NCI-H510A treated with DMSO at 0.1 percent for 48 hours (cell line): ENCODE results near the gene EPO.
A peak's percentile ranks its signal among the peaks of the same experiment; 100 is the strongest.

ENCODE experiments used
- DNase-seq: peaks from one replicate; lab custom pipeline; 2025; lab: John Stamatoyannopoulos, UW

EPO gene

GRCh38 chr7:100720279-100720670, at the start of gene EPO:
TSS of gene EPO (plus strand) at chr7:100720468. CDS start at chr7:100720981, 513 bp downstream.
- no peak for DNase-seq

DNA sequence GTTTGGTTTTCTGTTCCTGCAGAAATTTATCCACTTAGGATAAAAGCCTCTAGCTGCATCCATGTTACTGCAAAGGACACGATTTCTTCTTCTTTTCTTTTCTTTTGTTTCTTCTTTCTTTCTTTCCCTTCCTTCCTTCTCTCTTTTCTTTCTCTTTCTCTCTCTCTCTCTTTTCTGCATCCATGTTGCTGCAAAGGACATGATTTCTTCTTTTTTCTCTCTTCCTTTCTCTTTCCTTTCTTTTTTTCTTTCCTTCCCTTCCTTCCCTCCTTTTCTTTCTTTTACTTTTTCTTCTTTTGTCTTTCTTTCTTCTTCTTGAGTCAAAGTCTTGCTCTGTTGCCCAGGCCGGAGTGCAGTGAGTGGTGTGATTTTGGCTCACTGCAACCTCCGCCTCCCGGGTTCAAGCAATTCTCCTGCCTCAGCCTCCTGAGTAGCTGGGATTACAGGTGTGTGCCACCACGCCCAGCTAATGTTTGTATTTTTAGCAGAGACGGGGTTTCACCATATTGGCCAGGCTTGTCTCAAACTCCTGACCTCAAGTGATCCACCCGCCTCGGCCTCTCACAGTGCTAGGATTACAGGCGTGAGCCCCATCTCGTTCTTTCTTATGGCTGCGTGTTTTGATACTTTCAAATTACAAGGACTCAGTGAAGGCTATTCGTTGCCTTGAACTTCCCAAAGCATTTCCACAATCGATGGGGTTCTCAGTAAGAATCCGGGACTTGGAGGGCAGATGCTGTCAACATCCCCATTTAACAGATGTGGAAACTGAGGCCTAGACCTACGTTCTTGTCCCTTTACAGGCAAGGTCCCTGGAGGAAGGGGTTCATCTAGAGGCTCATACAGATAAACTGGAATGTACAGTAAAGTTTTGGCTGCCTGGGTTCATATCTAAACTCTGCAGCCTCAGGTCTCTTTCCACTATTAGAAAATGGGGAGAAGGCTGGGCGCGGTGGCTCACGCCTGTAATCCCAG, 48.6 kb upstream of the EPO start:
- no peak for DNase-seq

DNA sequence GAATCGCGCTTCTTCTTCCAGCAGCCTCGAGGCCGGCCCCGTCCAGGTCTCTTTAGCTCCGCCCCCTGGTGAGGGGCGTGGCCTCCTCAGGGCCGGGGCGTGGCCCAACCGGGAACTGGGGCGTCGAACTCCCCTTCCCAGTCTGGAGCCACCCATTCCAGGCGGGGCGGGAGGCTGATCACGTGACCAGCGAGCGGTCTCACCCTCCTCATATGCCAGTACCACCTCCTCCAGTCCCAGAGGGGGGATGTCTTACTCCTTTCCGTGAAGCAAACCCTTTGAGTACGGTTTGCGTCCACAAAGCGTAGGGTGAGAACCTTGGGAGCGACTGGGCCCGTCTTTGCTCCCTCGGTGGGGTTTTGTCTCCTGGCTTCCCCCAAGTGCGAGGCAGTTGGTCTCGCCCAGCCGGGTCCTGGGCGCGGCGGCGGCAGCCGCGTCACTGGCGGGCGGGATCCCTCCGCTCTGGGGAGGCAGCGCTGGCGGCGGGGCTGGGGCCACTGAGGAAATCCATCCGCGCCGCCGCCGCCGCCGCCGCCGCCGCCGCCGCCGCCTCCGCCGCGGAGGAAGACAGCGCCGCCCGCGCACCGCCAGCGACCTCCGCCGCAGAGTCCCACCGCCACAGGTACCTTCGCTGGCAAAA, 46.8 kb upstream of the EPO start, which contains the start of gene GNB2:
Gene GNB2, plus strand, starts transcription at position 439 of the 640 bp plus-strand sequence. CDS start 2,526 bp downstream, outside the sequence.
- peak; percentile 78 for DNase-seq

GRCh38 chr7:100673942-100674410, 46.3 kb upstream of the EPO start:
- DNase-seq = no peak

DNA sequence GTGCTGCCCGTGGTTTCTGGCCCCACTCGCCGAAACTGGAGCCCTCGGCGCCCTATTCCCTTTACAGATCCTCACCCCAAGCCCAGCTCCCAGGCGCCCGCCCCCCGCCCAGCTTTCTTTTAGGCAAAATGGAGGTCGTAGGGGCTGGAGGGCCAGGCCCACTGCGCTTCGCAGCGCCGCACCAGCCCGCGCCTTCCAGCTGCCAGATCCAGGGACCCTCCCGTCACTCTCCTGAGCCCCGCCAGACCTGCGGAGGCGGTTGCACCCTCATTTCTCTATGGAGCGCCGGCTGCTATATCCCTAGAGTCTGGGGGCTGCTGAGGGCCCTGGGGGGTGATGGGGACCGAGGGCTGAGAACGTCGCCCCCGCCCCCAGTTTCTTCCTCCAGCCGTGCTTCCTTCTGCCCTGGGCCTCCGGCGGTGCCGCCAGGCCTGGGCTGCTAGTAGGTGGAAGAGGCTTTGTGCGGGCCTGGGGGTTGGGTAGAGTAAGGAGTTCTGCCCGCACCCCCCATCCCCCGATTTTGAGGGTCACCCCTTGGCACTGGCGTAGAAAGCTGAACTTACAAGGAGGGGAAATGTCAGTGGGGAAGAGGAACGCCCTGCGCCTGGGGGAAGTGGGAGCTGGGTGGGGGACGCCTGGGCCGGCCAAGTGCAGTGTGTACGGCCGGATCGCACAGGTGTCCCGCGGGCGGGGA, 45.7 kb upstream of the EPO start:
- no peak for DNase-seq

DNA sequence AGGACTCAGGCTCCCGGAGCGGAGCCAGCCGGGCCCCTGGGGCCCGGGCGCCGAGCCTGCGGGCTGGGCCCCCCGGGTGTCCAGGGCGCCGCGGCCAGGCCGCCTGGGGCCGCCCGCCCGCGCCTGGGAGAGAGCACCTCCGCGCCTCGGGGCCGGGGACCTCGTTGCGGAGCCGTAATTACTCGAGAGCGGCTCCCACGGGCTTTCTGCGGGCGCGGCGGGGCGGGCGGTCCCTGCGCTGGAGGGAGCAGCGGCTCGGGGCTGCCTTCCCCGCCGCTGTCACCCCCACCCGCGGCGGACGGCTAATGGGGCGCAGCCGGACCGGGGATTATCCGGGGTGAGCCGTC, 45.2 kb upstream of the EPO start:
- DNase-seq = no peak

- no peak for DNase-seq
These were observed 44.5 kb upstream of the EPO start for GRCh38 chr7:100675581-100676350.

DNA sequence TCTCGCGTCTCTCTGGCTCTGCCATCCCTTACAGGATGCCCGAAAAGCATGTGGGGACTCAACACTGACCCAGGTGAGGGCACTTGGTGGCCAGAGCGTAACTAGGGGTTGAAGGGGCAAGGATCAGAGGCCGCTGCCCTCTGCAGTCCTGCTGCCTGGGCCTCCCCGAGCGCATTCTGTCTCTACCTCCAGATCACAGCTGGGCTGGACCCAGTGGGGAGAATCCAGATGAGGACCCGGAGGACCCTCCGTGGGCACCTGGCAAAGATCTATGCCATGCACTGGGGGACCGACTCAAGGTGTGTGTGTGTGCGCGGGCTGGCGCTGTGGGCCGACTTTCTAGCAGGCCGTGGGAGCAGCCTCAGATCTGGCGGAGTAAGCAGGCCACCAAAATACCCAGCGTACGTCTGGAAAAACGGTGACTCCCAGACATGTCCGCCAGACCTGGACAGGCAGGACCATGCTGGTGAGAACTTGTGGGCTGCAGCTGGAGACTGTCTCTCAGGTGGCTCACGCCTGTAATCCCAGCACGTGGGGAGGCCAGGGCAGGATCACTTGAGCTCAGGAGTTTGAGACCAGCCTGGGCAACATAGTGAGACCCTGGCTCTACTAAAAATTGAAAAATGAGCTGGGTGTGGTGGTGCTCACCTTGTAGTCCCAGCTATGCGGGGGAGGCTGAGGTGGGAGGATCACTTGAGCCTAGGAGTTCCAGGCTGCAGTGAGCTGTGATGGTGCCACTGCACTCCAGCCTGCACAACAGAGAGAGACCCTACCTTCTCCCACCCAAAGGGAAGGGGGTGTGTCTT, 43.6 kb upstream of the EPO start:
- DNase-seq = no peak

DNA sequence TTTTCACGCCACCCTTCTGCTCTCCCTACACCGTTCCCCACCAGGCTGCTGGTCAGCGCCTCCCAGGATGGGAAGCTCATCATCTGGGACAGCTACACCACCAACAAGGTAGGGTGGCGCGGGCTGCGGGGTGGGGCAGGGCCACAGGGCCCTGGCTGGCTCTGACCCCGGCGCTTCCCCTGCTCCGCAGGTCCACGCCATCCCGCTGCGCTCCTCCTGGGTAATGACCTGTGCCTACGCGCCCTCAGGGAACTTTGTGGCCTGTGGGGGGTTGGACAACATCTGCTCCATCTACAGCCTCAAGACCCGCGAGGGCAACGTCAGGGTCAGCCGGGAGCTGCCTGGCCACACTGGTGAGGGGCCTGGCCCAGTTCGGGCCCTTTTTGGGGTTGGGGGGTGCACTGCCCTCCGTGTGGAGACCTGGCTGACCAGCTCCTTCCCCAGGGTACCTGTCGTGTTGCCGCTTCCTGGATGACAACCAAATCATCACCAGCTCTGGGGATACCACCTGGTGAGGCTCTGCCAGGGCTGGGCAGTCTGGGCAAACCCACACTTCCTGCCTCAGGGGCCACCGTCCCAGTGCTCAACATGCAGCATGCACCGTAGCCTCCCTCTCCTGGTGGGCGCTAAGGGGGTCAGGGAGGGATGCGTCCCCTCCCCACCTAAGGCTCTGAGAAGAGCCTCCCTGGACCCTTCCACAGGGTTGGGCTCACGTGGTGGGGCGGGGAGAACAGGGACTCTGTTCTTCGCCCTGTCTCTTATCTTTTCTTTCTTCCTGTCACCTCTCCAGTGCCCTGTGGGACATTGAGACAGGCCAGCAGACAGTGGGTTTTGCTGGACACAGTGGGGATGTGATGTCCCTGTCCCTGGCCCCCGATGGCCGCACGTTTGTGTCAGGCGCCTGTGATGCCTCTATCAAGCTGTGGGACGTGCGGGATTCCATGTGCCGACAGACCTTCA, 42.7 kb upstream of the EPO start:
- no peak for DNase-seq

DNA sequence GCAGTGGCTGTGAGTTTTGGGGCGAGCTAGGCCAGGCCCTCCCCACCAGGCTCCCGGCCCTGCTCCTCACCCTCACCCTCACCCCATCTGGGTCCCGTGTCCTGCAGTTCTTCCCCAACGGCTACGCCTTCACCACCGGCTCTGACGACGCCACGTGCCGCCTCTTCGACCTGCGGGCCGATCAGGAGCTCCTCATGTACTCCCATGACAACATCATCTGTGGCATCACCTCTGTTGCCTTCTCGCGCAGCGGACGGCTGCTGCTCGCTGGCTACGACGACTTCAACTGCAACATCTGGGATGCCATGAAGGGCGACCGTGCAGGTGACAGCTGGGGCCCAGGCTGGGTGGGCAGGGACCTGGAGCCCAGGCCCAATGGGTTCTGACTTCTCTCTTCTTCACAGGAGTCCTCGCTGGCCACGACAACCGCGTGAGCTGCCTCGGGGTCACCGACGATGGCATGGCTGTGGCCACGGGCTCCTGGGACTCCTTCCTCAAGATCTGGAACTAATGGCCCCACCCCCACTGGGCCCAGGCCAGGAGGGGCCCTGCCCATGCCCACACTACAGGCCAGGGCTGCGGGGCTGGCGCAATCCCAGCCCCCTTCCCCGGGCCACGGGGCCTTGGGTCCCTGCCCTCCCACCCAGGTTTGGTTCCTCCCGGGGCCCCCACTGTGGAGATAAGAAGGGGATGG, 41.8 kb upstream of the EPO start:
- no peak for DNase-seq

DNA sequence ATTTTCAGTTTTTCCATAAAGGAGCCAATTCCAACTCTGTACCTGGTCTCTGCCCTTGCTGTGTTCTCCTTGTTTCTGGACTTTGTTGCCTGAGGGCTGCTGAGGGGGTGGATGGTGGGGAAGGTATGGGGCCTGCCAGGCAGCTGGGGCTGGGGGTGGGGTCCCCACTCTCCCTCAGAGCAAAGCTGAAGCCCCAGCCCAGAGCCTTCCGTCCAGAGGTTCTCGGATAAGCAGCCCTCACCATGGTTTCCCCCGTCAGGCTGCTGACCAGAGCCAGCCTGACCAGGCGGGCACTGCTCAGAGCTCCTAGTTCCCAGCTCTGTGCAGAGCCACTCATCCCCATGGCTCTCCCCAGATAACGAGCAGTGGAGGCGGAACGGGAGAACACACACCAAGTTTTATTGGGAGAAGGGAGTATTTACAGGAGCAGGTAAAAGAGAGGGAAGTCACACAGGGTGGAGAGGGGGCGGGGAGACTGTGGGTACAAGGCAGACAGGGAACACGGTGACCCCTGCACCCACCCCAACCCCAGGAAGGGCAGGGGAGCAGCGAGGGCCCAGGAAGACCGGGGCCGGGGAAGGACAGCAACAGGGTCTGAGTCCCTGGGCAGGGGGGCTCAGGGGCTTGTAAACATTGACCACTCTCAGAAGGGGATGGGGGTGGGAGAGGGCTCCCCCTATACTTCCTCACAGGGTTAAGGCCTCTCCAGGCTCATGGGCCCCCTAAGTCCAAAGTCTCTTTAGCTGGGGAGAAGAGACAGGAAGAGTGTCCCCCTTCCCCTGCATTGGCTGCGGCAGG, 40.9 kb upstream of the EPO start:
- DNase-seq = no peak

DNA sequence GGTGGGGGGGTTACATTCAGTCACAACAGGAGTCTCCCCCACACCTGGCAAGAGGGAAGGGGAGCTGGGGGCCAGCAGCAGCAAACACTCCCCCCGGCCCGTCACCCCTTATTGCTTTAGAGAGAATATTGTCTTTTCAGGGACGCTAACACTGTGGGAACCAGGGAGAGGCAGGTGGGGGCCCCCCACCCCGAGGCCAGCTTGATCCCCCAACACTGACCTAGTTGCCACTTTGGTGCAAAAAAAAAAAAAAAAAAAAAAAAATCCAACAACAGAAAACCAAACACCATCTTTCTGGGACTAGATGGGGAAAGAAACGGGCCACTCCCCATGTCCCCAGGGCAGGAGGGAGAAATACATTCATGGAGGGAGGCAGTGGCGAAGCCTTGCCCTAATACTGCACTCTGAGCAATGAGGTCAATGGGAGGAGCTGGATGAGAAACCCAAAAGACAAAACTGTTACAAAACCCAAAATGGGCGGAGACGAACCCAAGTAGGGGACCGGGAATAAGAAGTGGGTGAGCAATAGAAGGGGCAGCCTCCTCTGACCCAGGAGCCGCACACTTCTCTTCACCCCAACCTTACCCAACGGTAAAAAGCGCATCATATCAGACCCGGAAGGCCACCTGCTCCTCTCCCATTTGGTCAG, 40.2 kb upstream of the EPO start:
- DNase-seq = no peak

DNA sequence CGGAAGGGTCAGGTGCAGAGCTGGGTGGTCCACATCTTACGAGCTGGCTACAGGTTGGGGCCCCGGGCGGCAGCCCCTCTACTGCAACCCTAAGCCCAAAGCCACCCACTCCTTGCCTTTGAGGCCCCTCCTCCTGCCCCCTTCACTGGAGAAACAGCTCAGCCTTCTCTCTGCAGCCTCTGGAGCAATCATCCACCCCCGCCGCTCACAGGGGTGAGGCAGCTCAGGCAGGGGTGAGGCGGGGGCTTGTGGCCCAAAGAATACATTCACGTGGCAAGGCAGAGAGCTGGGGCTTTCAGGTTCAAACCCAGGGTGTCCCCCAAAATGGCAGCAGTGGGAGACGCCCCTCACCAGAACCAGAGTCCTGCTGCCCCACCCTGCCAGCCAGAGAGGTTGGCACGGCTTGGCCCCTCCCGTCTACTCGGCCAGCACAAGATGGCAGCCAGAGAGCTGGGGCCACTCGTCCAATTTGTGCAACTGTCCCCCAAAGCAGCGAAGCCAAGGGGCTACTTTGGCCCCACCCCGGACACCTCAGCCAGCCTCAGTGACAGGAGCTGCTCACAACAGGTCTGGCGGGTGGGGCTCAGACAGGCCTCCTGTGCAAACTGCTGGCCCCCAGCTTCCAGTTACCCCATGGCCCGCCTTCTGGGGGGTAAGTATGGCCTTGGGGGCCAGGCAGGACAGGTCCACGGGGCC, 39.5 kb upstream of the EPO start:
- DNase-seq = no peak

- no peak for DNase-seq
These were observed 38.6 kb upstream of the EPO start for GRCh38 chr7:100681491-100682227.

GRCh38 chr7:100682228-100682741, 38.0 kb upstream of the EPO start:
- no peak for DNase-seq

DNA sequence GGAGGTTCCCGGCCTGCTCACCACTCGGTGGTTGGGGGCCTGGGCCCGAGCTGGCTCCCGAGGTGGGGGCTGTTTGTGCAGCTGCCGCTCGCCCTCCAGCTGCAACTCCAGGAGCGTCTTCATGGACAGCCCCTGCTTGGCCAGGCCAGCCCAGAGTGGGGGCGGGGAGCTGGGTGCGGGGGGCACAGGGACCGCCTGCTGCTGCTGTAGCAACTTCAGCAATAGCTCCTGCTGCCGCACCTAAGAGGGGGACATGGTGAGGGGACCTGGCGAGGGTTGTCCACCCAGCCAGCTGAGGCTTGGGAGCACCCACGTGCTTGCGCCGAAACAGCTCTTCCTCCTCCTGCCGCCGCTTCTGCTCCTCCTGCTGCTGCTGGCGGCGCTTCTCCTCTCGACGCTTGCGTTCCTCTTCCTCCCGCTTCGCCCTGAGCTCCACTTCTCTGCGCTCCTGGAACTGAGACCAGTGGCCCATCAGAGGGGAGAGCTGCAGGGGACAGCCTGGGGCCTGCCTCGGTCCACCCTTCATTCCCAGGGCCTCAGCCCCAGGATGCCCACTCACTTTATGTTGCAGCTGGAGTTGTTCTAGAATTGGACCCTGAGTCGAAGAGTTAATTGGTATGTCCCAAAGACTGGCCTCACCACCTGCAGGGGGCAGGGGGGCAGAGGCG, 37.1 kb upstream of the EPO start:
- no peak for DNase-seq
